Body of pancreas (tissue), 4 donors: ENCODE results near the gene FLYWCH2. TPM values are rescaled to one million over a fixed set of nuclear protein-coding genes. Genes with fewer than 3 reads are reported as not detected.
A peak's percentile ranks its signal among the peaks of the same experiment; 100 is the strongest.

Source experiments
- ATAC-seq: fragments of 150-250 bp; one replicate; pipeline ENCODE4 v1.9.1; 2016
- DNase-seq, 4 donors: peaks; one replicate each; pipeline ENCODE4 v3.0.0-alpha.2; 2019
- H3K27ac ChIP-seq, 4 donors: fragments of 200-600 bp; sonication (generic); 1 replicate in 3 of 4; 2 replicates in 1 of 4; pipeline versions ENCODE4 v1.5.1 to v1.6.1; 2016 to 2019; ENCODE audit warnings: mild to moderate bottlenecking in 1 of 4, mixed read lengths in 1 of 4, moderate library complexity in 1 of 4
- H3K27me3 ChIP-seq, 2 donors: fragments of 200-600 bp; sonication (generic); one replicate each; pipeline ENCODE4 v1.6.0; 2016; ENCODE audit warnings: mild to moderate bottlenecking in 1 of 2
- H3K36me3 ChIP-seq, 2 donors: fragments of 200-600 bp; sonication (generic); replicated peaks in 1 of 2; 2 replicates each; pipeline ENCODE4 v1.5.1; 2016; ENCODE audit warnings: low read depth in 2 of 2; ENCODE audit not compliant: insufficient read depth in 1 of 2
- H3K4me1 ChIP-seq: fragments of 200-600 bp; sonication (generic); one replicate; pipeline ENCODE4 v1.6.0; 2016
- H3K4me3 ChIP-seq, 2 donors: fragments of 200-600 bp; sonication (generic); 1 replicate in 1 of 2; 2 replicates in 1 of 2; pipeline ENCODE4 v1.5.1; 2016 to 2019
- H3K9me3 ChIP-seq, 3 donors: fragments of 200-600 bp; sonication (generic); 1 replicate in 2 of 3; 2 replicates in 1 of 3; pipeline ENCODE4 v1.5.1; 2016
- CTCF ChIP-seq, 7 experiments: fragments of 450-650 bp in 4 of 7; fragments of 200-600 bp in 3 of 7; sonication (generic) in 3 of 7; IDR thresholded peaks; one replicate each; pipeline ENCODE4 v1.5.1; 2016 to 2019; ENCODE audit warnings: antibody characterized with exemption in 7 of 7
- POLR2A ChIP-seq, 3 donors: fragments of 450-650 bp; IDR thresholded peaks; one replicate each; pipeline ENCODE4 v1.6.1; 2016; ENCODE audit warnings: antibody characterized with exemption in 3 of 3, mild to moderate bottlenecking in 2 of 3
- WGBS, 2 donors: methylation state at CpG; one replicate each; pipeline ENCODE4 v1.1.5; 2017; 5-methylcytosine and 5-hydroxymethylcytosine counted together
- intact Hi-C: fragments of 100-400 bp; cut with DNase I; formaldehyde crosslinking; loops from one replicate; pipeline ENCODE4 v1.15.1; 2023
- total RNA-seq, 2 donors: library from RNA; depleted of rRNA; stranded (reverse); fragments of >200 nt; gene quantifications; one replicate each; pipeline ENCODE4 v1.1.0, GENCODE V29; 2016

FLYWCH2 gene
- total RNA-seq, 2 donors from 2014 or later: 23.6 to 49.1 TPM

GRCh38 chr16:2865651-2866050, 17.4 kb upstream of the FLYWCH2 start:
- Histone ChIP-seq H3K9me3 (no peaks in the 10 kb centered on the region), H3K27me3 (no peaks in the 10 kb centered on the region), H3K4me3 (no peak overlapping the region), H3K36me3 (no peaks in the 10 kb centered on the region), H3K4me1 (peaks cover 13% of the 10 kb centered on the region), H3K27ac (no peak overlapping the region)
- ATAC-seq: no peak
- TF ChIP-seq POLR2A (IDR thresholded peaks at IDR 0.05): no peak
- TF ChIP-seq CTCF (IDR thresholded peaks at IDR 0.05): no peak
- intact Hi-C loops: no loop called here
- 54 to 58% methylated on average over 4 of the region's 4 CpGs for WGBS, 2 donors
- no peak for DNase-seq

GRCh38 chr16:2866431-2866830, 16.6 kb upstream of the FLYWCH2 start:
- no peak for ATAC-seq
- TF ChIP-seq POLR2A (IDR thresholded peaks at IDR 0.05) (no peak), CTCF (IDR thresholded peaks at IDR 0.05) (no peak)
- Histone ChIP-seq H3K27ac (no peak overlapping the region), H3K4me1 (peaks cover 13% of the 10 kb centered on the region), H3K4me3 (no peak overlapping the region), H3K27me3 (no peaks in the 10 kb centered on the region), H3K36me3 (no peaks in the 10 kb centered on the region), H3K9me3 (no peaks in the 10 kb centered on the region)
- intact Hi-C loops: no loop called here
- no peak for DNase-seq
- 72 to 91% methylated on average over 2 to 4 of the region's 4 CpGs for WGBS, 2 donors

- intact Hi-C loops: no loop called here
- WGBS, 2 donors: 11 to 32% methylated on average over 8 of the region's 8 CpGs
- H3K27ac ChIP-seq: peak overlapping the region; percentile 73 to 94 (median 90)
- peak overlapping the region in 1 of 2 donors; percentile 21 for H3K4me3 ChIP-seq
- ATAC-seq (no peak), DNase-seq (no peak)
- peaks cover 13% of the 10 kb centered on the region for H3K4me1 ChIP-seq
- H3K27me3 ChIP-seq: no peaks in the 10 kb centered on the region
- H3K9me3 ChIP-seq: no peaks in the 10 kb centered on the region
- no peaks in the 10 kb centered on the region for H3K36me3 ChIP-seq
- TF ChIP-seq POLR2A (IDR thresholded peaks at IDR 0.05) (no peak), CTCF (IDR thresholded peaks at IDR 0.05) (no peak)
Observed at GRCh38 chr16:2867661-2867986, 15.4 kb upstream of the FLYWCH2 start.

DNA sequence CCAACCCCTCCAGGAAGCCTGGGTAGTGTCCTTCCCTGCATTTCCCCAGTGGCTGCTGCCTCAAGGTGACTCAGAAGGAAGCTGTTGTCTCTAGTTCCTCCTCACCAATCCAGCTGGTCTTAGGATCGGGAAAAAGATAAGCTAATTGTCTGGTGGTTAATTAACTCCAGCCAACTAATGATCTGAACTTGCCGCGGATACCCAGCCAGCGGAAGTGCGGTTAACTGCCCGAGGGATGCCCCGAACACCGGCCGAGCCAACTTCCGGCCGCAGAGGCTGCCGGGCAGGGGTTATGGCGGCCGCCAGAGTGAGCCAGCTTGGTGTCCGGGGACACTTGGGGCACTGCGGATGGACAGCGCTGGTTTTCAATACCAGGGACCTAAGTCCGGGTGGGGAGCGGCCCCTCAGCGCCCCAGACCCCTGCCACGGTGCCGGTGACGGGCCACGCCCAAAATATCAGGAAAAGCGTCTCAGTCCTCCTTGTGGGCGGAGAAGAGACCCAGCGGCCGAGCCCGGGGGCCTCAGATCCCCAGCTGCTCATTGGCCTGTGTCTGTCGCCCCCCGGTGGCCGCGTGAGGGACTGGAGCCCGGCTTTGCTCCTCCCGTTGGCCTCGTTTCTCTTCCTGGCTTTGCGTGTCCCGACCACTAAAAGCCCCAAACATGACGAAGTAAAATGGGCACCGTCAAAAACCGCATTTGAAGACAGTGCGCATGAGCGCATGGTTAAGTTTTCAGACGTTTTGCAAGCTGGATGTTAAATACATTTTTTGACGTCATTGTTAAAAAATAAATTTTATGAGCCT, 14.8 kb upstream of the FLYWCH2 start:
- Histone ChIP-seq H3K27me3 (no peaks in the 10 kb centered on the region), H3K27ac (peak overlapping the region; percentile 73 to 94 (median 90)), H3K4me1 (peaks cover 13% of the 10 kb centered on the region), H3K9me3 (no peaks in the 10 kb centered on the region), H3K36me3 (no peaks in the 10 kb centered on the region), H3K4me3 (peak overlapping the region in 1 of 2 donors; percentile 21)
- intact Hi-C loops: no loop called here
- ATAC-seq (peak; percentile 98), DNase-seq (peak; percentile 94 to 97 (median 95))
- 0% methylated on average over 13 to 41 of the region's 45 CpGs for WGBS, 2 donors
- peak; percentile 96 to 98 (median 98) for TF ChIP-seq CTCF (IDR thresholded peaks at IDR 0.05)
- TF ChIP-seq POLR2A (IDR thresholded peaks at IDR 0.05): peak; percentile 17 to 81 (median 69)

DNA sequence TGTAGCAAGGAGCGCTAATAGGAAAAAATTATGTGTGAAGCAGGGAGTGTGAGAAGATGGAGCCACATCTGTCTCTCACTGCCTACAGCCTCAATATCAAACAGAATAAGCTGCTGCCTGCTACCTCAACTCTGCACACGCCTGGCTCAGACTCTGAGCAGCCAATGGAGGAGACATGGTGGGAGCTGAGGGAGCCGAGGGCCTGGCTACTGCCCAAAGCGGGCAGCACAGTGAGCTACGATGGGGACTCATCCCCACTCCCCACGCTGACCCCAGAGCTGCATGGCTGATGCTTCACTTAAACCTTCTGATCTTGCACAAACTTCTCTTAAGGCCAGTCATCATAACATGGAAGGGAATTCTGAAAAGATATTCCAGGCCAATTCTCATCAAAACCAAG, 11.1 kb upstream of the FLYWCH2 start:
- H3K36me3 ChIP-seq: no peaks in the 10 kb centered on the region
- no peaks in the 10 kb centered on the region for H3K27me3 ChIP-seq
- no peak for ATAC-seq
- H3K9me3 ChIP-seq: no peaks in the 10 kb centered on the region
- H3K4me1 ChIP-seq: peaks cover 17% of the 10 kb centered on the region
- intact Hi-C loops: no loop called here
- DNase-seq: no peak
- no peak for TF ChIP-seq CTCF (IDR thresholded peaks at IDR 0.05)
- no peak for TF ChIP-seq POLR2A (IDR thresholded peaks at IDR 0.05)
- no peak overlapping the region for H3K4me3 ChIP-seq
- H3K27ac ChIP-seq: no peak overlapping the region
- 57 to 63% methylated on average over 4 to 6 of the region's 6 CpGs for WGBS, 2 donors
